Stimulated activated CD4-positive, alpha-beta T cell treated with anti-CD3 and anti-CD28 coated beads, Interleukin-4, amount 100 ng/mL, for 24 hours (primary cell): Measurements from ENCODE around the gene PACRG.
"Not testable (repeated sequence)": the region's sequence is repeated elsewhere in the genome, so short reads cannot be mapped to it uniquely, and the experiment has no call there.

Source experiments
- DNase-seq: peaks from one replicate; pipeline ENCODE4 v3.0.0-alpha.2; 2020

PACRG gene

GRCh38 chr6:162727322-162728182, at the start of gene PACRG, which contains the start of gene PRKN:
Gene PACRG, plus strand, starts transcription at chr6:162727974.
Gene PRKN, minus strand, starts transcription at chr6:162727766.
- peak; percentile 98 for DNase-seq

- DNase-seq, result not testable (repeated sequence)
These were observed 48.9 kb upstream of the PACRG start for GRCh38 chr6:162678896-162679295.

DNA sequence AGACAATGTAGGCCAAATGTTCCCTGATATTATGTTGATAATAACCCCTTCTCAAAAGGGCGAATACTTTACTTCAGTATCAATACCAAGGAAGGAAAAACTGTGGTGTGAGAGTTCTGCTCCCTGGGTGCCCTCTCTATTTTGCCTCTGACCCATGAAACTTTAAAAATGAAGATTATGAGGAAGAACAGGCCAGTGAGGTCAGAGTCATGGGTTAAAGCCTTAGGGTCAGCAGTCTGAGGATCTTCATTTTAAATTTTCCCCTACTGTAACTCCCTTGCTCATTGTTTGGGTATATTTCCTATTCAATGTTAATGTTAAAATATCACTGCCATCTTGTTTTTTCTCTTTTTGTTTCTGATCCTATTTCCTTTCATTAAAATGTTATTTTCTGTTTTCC, 48.1 kb upstream of the PACRG start:
- DNase-seq, result no peak

DNA sequence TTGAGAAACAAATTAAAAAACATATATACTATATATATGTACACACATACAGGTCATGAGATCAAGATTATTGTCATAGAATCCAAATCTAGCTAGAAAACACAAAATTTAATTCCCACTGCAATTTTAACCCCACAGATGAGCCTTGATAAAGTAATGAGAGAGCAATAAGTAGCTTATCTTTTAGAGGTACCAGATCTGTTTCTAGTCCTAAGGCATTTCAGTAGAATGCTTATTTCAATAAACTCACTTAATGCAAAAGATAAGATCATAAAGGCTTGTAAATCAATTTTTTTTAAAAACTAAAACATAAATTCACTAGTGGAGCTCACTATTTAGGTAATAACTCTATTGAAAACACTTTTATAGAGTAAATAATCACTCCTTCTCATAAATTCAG, 47.4 kb upstream of the PACRG start:
- no peak for DNase-seq

- no peak for DNase-seq
These were observed 46.9 kb upstream of the PACRG start for GRCh38 chr6:162680871-162681270.

DNA sequence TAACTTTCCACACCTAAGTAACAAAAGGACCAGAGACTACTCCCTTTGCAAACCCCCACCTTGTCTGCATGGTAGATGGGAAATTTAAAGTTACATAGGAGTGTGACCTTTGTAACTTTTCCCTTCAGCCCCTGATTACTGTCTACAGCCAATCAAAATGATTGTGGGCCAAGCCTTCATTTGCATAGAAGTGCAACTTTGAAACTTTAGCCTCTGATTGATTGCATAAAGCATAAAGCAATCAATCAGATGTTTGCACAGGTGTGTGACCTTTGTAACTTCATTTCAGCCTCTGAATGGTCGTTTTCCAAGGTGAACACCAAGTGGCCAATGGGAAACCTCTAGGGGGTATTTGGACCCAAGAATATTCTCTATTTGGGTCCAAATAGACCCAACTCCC, 46.3 kb upstream of the PACRG start:
- DNase-seq, result no peak

DNA sequence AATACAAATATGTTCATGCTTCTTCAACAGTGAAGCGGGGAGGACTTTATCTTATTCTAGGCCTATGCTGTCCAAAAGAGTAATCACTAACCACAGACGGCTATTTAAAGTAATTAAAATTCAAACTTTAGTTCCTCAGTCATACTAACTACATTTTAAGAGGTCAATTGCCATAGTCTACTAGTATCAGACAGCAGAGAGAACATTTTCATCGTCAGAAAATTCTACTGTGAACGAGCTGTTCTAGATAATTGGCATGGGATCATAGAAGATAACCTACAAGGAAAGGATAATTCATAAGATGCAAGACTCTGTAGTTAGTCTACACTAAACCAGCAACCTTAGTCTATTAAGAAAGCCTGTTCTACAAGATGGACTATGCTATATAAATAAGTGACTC, 44.6 kb upstream of the PACRG start:
- DNase-seq, result no peak

DNA sequence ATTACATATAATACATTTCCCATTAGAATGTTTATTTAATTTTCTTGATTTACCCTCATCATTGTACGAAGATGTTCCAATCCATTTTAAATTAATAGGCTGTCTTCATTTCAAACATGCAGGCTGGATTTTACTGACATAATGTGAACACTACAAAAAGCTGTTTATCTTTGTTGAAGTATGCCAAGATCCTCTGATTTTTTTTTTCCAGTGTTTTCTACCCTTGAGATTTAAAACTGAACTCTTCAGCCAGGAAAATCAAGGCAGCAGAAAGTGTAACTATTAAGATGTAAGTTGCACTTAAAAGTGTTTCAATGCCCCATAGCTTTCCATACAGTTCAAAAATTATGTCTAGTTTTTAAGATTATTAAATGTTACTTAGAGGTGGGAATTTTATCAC, 43.7 kb upstream of the PACRG start:
- DNase-seq, result no peak

DNA sequence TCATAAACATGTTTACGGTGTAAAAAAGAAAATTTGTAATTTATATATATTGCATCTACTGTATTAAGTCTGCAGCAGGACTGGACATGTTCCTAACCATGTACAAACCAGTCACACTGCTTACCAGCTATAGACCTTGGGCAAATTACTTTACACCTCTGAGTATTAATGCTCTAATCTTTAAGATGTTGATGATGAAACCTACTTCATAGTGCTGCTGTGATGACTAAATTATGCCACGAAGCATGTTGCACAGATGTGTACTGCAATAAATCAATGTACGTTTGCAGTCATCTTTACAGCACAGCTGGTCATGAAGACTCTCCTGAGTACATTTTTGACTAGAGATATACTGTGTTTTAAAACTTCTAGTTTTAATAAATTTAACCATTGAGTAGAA, 42.8 kb upstream of the PACRG start:
- no peak for DNase-seq

DNA sequence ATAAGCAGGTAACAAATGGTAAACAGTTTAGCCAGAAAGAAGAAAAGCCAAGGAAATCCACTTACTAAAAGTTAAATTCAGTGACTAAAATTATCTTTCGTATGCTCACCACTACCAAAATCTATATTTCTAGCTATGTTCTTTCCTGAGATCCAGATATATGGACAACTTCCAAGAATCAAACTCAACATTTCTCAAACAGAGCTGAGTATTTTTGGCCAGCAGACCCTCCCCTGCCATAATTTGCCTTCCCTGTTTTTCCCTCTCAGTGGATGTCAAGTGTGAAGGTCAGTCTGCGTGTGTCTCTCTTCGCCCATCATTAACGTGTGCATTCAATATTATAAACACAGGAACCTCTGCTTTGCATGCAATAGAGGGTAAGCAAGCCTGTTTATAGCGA, 42.2 kb upstream of the PACRG start:
- DNase-seq, result no peak

- no peak for DNase-seq
These were observed 38.9 kb upstream of the PACRG start for GRCh38 chr6:162688751-162689345.

- DNase-seq, result no peak
These were observed 37.6 kb upstream of the PACRG start for GRCh38 chr6:162690158-162690557.

GRCh38 chr6:162697872-162698403, 29.8 kb upstream of the PACRG start:
- DNase-seq, result no peak

- DNase-seq, result no peak
These were observed 29.3 kb upstream of the PACRG start for GRCh38 chr6:162698440-162698839.

DNA sequence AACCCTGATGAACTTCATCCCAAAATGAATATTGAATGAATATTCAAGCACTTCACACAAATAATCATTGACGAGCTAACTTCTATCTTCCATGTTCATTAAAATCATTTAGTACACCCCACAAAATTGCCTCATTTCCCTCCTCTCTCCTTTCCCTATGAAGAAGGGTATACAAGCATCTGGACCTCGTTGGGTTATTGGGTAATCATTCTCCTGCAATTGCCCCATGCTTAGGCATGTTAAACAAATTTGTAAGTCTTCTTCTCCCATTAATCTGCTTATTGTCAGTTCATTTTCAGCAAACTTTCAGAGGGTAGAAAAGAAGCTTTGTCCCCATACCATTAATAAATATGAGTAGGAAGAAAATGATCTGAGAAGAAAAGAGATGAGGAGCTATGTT, 27.8 kb upstream of the PACRG start:
- DNase-seq, result no peak

DNA sequence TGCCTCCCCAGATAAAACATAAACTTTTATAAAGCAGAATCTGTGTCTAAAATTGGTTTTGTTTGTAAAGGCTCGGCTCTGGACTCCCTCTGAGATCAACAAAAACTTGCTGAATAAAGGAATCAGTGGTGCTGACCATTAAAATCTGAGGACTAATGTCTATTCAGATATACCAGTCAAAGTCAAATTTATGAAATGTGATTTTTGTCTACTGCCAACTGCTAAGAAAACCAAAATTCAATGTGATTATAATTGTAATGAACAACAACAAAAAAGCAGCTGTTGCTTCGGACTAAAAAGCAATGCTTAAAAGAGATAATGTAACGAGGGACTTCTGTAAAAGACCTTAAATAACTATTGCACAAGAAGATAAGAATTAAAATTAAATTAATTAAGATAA, 26.8 kb upstream of the PACRG start:
- no peak for DNase-seq

- DNase-seq, result no peak
These were observed 26.2 kb upstream of the PACRG start for GRCh38 chr6:162701551-162701950.

DNA sequence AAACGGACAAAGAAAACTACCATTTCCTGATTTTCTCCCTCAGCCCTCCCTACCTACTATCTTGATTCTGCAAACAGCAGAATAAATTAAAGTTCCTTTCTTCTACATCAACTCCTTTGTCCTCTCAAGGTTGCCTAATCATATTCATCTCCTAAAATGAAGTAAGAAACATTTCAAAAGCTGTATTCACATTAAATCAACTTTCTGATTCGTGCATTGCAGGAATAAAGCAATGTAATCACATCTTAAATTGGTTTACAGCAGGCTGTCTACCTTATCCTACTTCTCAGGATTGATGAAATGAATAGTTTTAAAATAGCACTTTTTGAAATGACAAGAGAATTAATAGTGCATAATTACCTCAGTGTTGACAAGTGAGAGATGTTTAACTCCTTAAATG, 25.3 kb upstream of the PACRG start:
- no peak for DNase-seq

DNA sequence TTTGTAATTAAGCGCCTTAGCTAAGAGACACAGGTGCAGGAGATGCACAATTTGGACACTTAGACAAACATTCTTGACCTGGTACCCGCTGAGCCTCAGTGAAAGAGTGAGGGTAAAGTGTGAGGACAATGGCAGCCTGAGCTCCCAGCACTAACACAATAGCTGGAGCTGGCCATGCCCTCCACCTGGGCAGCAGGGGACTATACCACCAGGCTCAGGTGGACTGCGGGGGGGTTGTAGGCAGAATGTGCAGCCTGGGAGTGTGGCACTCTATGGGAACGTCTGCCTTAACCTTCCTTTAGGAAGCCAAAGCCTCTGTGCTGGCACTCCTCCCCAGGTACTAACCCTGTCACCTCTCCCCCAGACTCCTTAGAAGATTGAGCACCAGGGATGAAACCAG, 23.8 kb upstream of the PACRG start:
- DNase-seq, result no peak

- DNase-seq, result no peak
These were observed 22.0 kb upstream of the PACRG start for GRCh38 chr6:162705736-162706135.

- no peak for DNase-seq
These were observed 21.5 kb upstream of the PACRG start for GRCh38 chr6:162706232-162706631.

- no peak for DNase-seq
These were observed 18.8 kb upstream of the PACRG start for GRCh38 chr6:162708971-162709370.

- no peak for DNase-seq
These were observed 18.3 kb upstream of the PACRG start for GRCh38 chr6:162709431-162709830.

GRCh38 chr6:162710419-162710818, 17.4 kb upstream of the PACRG start:
- no peak for DNase-seq
